Breast epithelium (tissue), 4 donors: ENCODE measurements around the gene CARM1. TPM values are rescaled to one million over a fixed set of nuclear protein-coding genes. Genes with fewer than 3 reads are reported as not detected.

ENCODE experiments used
- DNase-seq, 2 donors: peaks; one replicate each; pipeline ENCODE4 v3.0.0-alpha.2; 2019; ENCODE audit warnings: low spot score in 2 of 2
- H3K27ac ChIP-seq, 2 donors: fragments of 200-600 bp; sonication (generic) in 1 of 2; one replicate each; pipeline ENCODE4 v1.5.1; 2016 to 2019; ENCODE audit warnings: mild to moderate bottlenecking in 1 of 2
- H3K27me3 ChIP-seq, 2 donors: fragments of 200-600 bp; sonication (generic) in 1 of 2; one replicate each; pipeline versions ENCODE4 v1.5.1 to v1.6.0; 2017 to 2019; ENCODE audit warnings: control low read depth in 1 of 2, mild to moderate bottlenecking in 1 of 2
- H3K36me3 ChIP-seq: fragments of 200-600 bp; one replicate; pipeline ENCODE4 v1.5.1; 2019
- H3K4me1 ChIP-seq, 2 donors: fragments of 200-600 bp; sonication (generic); one replicate each; pipeline ENCODE4 v1.5.1; 2016 to 2019; ENCODE audit warnings: control low read depth in 1 of 2
- H3K4me3 ChIP-seq, 3 donors: fragments of 200-600 bp; sonication (generic); 1 replicate in 2 of 3; 2 replicates in 1 of 3; pipeline ENCODE4 v1.5.1; 2016 to 2019; ENCODE audit warnings: mild to moderate bottlenecking in 3 of 3, moderate library complexity in 2 of 3
- H3K9me3 ChIP-seq, 2 donors: fragments of 200-600 bp; sonication (generic) in 1 of 2; one replicate each; pipeline ENCODE4 v1.5.1; 2016 to 2019; ENCODE audit warnings: control low read depth in 1 of 2
- POLR2A ChIP-seq: fragments of 450-650 bp; IDR thresholded peaks from one replicate; pipeline ENCODE4 v1.6.1; 2016; ENCODE audit warnings: antibody characterized with exemption, mild to moderate bottlenecking, moderate library complexity
- POLR2AphosphoS5 ChIP-seq, 3 donors: sonication (generic); formaldehyde crosslinking; IDR thresholded peaks; one replicate each; pipeline ENCODE4 v1.6.1; 2017; ENCODE audit warnings: antibody characterized with exemption in 3 of 3
- intact Hi-C: fragments of 100-400 bp; cut with DNase I; formaldehyde crosslinking; loops from one replicate; pipeline ENCODE4 v1.15.1; 2023; ENCODE audit warnings: low total_unique reads
- total RNA-seq, 3 donors: library from RNA; depleted of rRNA; stranded (reverse); fragments of >200 nt; gene quantifications; one replicate each; pipeline ENCODE4 v1.1.0, GENCODE V29; 2016
- TF ChIP-seq, protein P1 (sequence below), 3 donors: fragments of 450-650 bp; IDR thresholded peaks; one replicate each; pipeline ENCODE4 v1.5.1; 2016 to 2017; ENCODE audit warnings: antibody characterized with exemption in 3 of 3, mild to moderate bottlenecking in 3 of 3, moderate library complexity in 3 of 3

The CARM1 gene
- total RNA-seq, 3 donors from 2014 or later: 11.6 to 17.3 (median 17.0) TPM

DNA sequence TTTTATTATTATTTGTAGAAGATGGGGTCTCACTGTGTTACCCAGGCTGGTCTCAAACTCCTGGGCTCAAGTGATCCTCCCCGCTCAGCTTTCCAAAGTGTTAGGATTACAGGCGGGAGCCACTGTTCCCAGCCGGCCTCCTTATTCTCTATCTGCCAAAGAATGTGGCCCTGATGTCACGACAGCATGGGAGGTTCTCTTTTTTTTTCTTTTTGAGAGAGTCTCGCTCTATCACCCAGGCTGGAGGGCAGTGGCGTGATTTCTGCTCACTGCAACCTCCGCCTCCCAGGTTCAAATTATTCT is 23.5 kb downstream of the CARM1 start:
- Histone ChIP-seq H3K27ac (no peak overlapping the region), H3K27me3 (no peaks in the 10 kb centered on the region)
- TF ChIP-seq POLR2AphosphoS5 (IDR thresholded peaks at IDR 0.05): no peak
- TF ChIP-seq, protein P1, sequence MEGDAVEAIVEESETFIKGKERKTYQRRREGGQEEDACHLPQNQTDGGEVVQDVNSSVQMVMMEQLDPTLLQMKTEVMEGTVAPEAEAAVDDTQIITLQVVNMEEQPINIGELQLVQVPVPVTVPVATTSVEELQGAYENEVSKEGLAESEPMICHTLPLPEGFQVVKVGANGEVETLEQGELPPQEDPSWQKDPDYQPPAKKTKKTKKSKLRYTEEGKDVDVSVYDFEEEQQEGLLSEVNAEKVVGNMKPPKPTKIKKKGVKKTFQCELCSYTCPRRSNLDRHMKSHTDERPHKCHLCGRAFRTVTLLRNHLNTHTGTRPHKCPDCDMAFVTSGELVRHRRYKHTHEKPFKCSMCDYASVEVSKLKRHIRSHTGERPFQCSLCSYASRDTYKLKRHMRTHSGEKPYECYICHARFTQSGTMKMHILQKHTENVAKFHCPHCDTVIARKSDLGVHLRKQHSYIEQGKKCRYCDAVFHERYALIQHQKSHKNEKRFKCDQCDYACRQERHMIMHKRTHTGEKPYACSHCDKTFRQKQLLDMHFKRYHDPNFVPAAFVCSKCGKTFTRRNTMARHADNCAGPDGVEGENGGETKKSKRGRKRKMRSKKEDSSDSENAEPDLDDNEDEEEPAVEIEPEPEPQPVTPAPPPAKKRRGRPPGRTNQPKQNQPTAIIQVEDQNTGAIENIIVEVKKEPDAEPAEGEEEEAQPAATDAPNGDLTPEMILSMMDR (IDR thresholded peaks at IDR 0.05): no peak

DNA sequence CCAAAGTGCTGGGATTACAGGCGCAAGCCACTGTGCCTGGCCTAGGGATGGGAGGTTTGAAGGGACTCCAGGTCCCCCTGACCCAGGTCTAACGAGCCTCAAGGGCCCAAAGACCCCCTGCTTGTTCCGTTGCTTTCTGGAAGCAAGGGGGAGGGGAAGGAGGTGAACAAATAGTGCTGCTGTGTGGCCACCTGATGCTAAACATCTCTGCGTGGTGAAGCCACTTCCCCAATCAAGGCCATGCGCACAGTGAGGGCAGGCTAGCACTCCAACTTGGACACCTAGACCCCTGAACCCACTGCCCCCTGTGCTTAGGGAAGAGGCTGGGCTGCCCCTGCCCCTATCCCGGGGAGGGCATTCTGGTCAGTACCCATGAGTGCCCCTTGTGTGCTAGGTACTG is 24.0 kb downstream of the CARM1 start:
- H3K4me3 ChIP-seq: no peak overlapping the region
- H3K27me3 ChIP-seq: no peaks in the 10 kb centered on the region
- no peak overlapping the region for H3K27ac ChIP-seq
- H3K4me1 ChIP-seq: peaks cover 4 to 10% of the 10 kb centered on the region in 2 donors
- no peaks in the 10 kb centered on the region for H3K9me3 ChIP-seq
- no peak for DNase-seq
- intact Hi-C loops: no loop called here
- H3K36me3 ChIP-seq: no peaks in the 10 kb centered on the region
- TF ChIP-seq POLR2AphosphoS5 (IDR thresholded peaks at IDR 0.05) (no peak), POLR2A (no peak)
- TF ChIP-seq, protein P1 (IDR thresholded peaks at IDR 0.05): no peak

More for the DNA sequence above, 23.5 kb downstream of the CARM1 start:
- Histone ChIP-seq H3K4me3 (no peak overlapping the region), H3K9me3 (no peaks in the 10 kb centered on the region), H3K36me3 (no peaks in the 10 kb centered on the region), H3K4me1 (peaks cover 4 to 10% of the 10 kb centered on the region in 2 donors)
- intact Hi-C loops: no loop called here
- DNase-seq: no peak

GRCh38 chr19:10895920-10896319 is 24.6 kb downstream of the CARM1 start:
- Histone ChIP-seq H3K27ac (peak overlapping the region in 1 of 2 donors; percentile 45), H3K36me3 (no peaks in the 10 kb centered on the region), H3K9me3 (no peaks in the 10 kb centered on the region), H3K4me1 (peaks cover 4 to 10% of the 10 kb centered on the region in 2 donors), H3K27me3 (no peaks in the 10 kb centered on the region), H3K4me3 (no peak overlapping the region)
- no peak for TF ChIP-seq POLR2A
- TF ChIP-seq POLR2AphosphoS5 (IDR thresholded peaks at IDR 0.05): no peak
- TF ChIP-seq, protein P1 (IDR thresholded peaks at IDR 0.05): no peak
- DNase-seq: no peak
- intact Hi-C loops: no loop called here

DNA sequence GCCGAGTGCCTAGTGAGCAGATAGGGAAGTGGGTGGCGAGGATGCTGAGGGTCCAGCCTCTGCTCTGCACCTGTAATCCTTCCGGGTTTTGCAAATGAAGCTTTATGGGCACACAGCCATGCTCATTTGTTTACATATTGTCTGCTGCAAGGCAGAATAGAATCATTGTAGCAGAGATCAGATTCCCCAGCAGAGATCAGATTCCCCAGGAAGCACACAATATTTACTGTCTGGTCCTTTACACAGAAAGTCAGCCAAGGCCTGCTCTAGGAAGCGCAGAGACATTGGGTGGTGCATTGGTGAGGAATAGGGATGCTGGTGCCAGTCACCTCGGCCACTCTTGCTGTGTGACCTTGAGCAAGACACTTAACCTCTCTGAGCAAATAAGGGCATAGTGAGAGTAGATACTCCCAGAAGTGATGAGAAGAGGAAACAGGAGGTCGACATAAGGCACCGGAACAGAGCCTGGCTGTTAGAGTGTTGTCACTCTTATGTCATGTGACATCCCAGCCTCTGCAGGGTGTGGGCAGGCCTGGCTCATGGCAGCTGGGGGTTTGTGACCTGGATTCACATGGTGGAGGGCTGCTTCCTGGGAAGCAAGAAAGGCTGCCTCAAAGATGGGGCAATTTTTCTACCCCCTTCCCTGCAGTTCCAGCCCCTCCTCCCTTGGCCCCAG is 25.6 kb downstream of the CARM1 start:
- intact Hi-C loops: no loop called here
- TF ChIP-seq POLR2A (no peak), POLR2AphosphoS5 (IDR thresholded peaks at IDR 0.05) (no peak)
- TF ChIP-seq, protein P1 (IDR thresholded peaks at IDR 0.05): no peak

GRCh38 chr19:10898633-10899032 is 27.3 kb downstream of the CARM1 start:
- Histone ChIP-seq H3K4me3 (no peak overlapping the region), H3K36me3 (no peaks in the 10 kb centered on the region), H3K27me3 (no peaks in the 10 kb centered on the region), H3K27ac (peak overlapping the region; percentile 39 to 94), H3K4me1 (peaks cover 4 to 10% of the 10 kb centered on the region in 2 donors), H3K9me3 (no peaks in the 10 kb centered on the region)
- no peak for DNase-seq
- TF ChIP-seq POLR2AphosphoS5 (IDR thresholded peaks at IDR 0.05) (no peak), POLR2A (no peak)
- TF ChIP-seq, protein P1 (IDR thresholded peaks at IDR 0.05): no peak
- intact Hi-C loops: no loop called here

More for the DNA sequence above, 25.6 kb downstream of the CARM1 start:
- DNase-seq: no peak
- H3K36me3 ChIP-seq: no peaks in the 10 kb centered on the region
- no peak overlapping the region for H3K4me3 ChIP-seq
- no peaks in the 10 kb centered on the region for H3K9me3 ChIP-seq
- H3K27me3 ChIP-seq: no peaks in the 10 kb centered on the region
- H3K27ac ChIP-seq: peak overlapping the region; percentile 33 to 45
- H3K4me1 ChIP-seq: peaks cover 4 to 10% of the 10 kb centered on the region in 2 donors
